ENCODE measurements around the gene MDC1. TPM values are rescaled to one million over a fixed set of nuclear protein-coding genes. Genes with fewer than 3 reads are reported as not detected.
A peak's percentile ranks its signal among the peaks of the same experiment; 100 is the strongest.

MDC1 gene
- total and polyA plus RNA-seq, 2 of the 13 experiments (the other 11 are each of a cell fraction or from before 2014, with no cell fraction given): 8.4 to 14.0 TPM

DNA sequence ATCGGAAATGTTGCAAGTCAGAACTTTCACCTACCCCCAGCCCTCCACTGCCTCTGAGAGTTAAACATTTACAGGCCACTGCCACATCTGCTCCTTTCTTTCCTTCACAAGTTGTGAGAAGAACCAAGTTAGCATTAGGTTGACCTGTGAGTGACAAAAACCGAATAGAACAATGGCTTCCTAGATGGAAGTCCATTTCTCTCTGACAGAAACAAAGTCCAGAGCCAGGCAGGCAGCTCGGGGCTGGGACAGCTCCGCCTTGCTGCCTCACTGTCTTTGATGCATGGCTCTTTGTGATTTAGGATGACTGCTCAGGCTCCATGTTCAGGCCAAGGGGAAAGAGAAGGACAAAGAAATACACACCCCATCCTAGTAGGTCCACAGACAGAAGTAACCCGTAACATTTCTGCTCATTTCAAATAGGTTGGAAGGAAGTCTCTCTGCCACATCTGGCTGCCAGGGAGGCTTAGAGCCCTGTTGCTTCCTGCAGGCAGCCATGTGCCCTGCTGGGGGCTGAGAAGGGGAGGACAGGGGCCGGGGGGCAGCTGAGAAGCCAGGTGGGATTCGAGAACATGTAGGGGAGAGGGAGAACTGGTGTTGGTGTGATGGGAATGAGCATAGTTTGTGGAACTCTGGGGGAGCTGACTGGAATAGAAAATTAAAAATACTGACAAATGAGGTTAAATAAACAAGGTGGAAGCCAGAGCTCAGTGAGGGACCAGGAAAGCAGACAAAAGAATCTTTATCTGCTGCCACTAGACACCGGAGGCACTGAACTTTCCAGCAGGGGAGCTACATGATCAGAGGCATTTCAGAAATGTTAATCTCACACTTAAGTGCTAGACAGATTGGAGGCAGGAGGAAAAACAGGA lies 46.8 kb upstream of the MDC1 start (continued):
- TF ChIP-seq, protein P1, sequence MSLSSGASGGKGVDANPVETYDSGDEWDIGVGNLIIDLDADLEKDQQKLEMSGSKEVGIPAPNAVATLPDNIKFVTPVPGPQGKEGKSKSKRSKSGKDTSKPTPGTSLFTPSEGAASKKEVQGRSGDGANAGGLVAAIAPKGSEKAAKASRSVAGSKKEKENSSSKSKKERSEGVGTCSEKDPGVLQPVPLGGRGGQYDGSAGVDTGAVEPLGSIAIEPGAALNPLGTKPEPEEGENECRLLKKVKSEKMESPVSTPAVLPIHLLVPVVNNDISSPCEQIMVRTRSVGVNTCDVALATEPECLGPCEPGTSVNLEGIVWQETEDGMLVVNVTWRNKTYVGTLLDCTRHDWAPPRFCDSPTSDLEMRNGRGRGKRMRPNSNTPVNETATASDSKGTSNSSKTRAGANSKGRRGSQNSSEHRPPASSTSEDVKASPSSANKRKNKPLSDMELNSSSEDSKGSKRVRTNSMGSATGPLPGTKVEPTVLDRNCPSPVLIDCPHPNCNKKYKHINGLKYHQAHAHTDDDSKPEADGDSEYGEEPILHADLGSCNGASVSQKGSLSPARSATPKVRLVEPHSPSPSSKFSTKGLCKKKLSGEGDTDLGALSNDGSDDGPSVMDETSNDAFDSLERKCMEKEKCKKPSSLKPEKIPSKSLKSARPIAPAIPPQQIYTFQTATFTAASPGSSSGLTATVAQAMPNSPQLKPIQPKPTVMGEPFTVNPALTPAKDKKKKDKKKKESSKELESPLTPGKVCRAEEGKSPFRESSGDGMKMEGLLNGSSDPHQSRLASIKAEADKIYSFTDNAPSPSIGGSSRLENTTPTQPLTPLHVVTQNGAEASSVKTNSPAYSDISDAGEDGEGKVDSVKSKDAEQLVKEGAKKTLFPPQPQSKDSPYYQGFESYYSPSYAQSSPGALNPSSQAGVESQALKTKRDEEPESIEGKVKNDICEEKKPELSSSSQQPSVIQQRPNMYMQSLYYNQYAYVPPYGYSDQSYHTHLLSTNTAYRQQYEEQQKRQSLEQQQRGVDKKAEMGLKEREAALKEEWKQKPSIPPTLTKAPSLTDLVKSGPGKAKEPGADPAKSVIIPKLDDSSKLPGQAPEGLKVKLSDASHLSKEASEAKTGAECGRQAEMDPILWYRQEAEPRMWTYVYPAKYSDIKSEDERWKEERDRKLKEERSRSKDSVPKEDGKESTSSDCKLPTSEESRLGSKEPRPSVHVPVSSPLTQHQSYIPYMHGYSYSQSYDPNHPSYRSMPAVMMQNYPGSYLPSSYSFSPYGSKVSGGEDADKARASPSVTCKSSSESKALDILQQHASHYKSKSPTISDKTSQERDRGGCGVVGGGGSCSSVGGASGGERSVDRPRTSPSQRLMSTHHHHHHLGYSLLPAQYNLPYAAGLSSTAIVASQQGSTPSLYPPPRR (CRISPR knock-in tag; IDR thresholded peaks at IDR 0.05; ENCODE audit: borderline replicate concordance): peak; percentile 76
- TF ChIP-seq, protein P2, sequence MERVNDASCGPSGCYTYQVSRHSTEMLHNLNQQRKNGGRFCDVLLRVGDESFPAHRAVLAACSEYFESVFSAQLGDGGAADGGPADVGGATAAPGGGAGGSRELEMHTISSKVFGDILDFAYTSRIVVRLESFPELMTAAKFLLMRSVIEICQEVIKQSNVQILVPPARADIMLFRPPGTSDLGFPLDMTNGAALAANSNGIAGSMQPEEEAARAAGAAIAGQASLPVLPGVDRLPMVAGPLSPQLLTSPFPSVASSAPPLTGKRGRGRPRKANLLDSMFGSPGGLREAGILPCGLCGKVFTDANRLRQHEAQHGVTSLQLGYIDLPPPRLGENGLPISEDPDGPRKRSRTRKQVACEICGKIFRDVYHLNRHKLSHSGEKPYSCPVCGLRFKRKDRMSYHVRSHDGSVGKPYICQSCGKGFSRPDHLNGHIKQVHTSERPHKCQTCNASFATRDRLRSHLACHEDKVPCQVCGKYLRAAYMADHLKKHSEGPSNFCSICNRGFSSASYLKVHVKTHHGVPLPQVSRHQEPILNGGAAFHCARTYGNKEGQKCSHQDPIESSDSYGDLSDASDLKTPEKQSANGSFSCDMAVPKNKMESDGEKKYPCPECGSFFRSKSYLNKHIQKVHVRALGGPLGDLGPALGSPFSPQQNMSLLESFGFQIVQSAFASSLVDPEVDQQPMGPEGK (CRISPR knock-in tag; IDR thresholded peaks at IDR 0.05): peak; percentile 89
- 0 out of 2 replicates have a peak, but pooled peaks have one; percentile 69 for TF ChIP-seq ELF4 (CRISPR knock-in tag; IDR thresholded peaks at IDR 0.05; ENCODE audit: borderline replicate concordance)
- peak; percentile 76 for TF ChIP-seq THAP11 (CRISPR knock-in tag; IDR thresholded peaks at IDR 0.05)
- TF ChIP-seq SOX5 (CRISPR knock-in tag; IDR thresholded peaks at IDR 0.05; ENCODE audit: borderline replicate concordance): peak; percentile 98
- TF ChIP-seq ZMAT3 (CRISPR knock-in tag; conservative IDR thresholded peaks at IDR 0.05): peak; percentile 81; the same call in 1 of the 2 replicates
- TF ChIP-seq CBX1 (IDR thresholded peaks at IDR 0.05; ENCODE audit: low read depth): peak; percentile 33
- no peak for TF ChIP-seq ZNF17 (CRISPR knock-in tag; IDR thresholded peaks at IDR 0.05)
- peak; percentile 75; the same call in 1 of the 2 replicates for TF ChIP-seq NFKBIZ (CRISPR knock-in tag; IDR thresholded peaks at IDR 0.05)
- no peak for TF ChIP-seq DR1 (CRISPR knock-in tag; IDR thresholded peaks at IDR 0.05)
- peak; percentile 94 for TF ChIP-seq CEBPG (CRISPR knock-in tag; IDR thresholded peaks at IDR 0.05)
- TF ChIP-seq ZNF781 (CRISPR knock-in tag; IDR thresholded peaks at IDR 0.05; ENCODE audit: borderline replicate concordance, not compliant biosample characterization): peak; percentile 60
- no peak for TF ChIP-seq EZH2 (conservative IDR thresholded peaks at IDR 0.05; ENCODE audit: low read depth, low read length)
- TF ChIP-seq GATA4 (IDR thresholded peaks at IDR 0.05; ENCODE audit: borderline replicate concordance, low read depth): peak; percentile 90; the same call in 1 of the 2 replicates
- no peak for TF ChIP-seq ESRRA (CRISPR knock-in tag; IDR thresholded peaks at IDR 0.05; ENCODE audit: low read depth)
- peak; percentile 78; the same call in 1 of the 2 replicates for TF ChIP-seq ZNF264 (CRISPR knock-in tag; IDR thresholded peaks at IDR 0.05)
- TF ChIP-seq, protein P3, sequence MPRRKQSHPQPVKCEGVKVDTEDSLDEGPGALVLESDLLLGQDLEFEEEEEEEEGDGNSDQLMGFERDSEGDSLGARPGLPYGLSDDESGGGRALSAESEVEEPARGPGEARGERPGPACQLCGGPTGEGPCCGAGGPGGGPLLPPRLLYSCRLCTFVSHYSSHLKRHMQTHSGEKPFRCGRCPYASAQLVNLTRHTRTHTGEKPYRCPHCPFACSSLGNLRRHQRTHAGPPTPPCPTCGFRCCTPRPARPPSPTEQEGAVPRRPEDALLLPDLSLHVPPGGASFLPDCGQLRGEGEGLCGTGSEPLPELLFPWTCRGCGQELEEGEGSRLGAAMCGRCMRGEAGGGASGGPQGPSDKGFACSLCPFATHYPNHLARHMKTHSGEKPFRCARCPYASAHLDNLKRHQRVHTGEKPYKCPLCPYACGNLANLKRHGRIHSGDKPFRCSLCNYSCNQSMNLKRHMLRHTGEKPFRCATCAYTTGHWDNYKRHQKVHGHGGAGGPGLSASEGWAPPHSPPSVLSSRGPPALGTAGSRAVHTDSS (CRISPR knock-in tag; conservative IDR thresholded peaks at IDR 0.05): no peak
- 0 out of 2 replicates have a peak, but pooled peaks have one; percentile 43 for TF ChIP-seq ZNF605 (CRISPR knock-in tag; IDR thresholded peaks at IDR 0.05)
- TF ChIP-seq, protein P4, sequence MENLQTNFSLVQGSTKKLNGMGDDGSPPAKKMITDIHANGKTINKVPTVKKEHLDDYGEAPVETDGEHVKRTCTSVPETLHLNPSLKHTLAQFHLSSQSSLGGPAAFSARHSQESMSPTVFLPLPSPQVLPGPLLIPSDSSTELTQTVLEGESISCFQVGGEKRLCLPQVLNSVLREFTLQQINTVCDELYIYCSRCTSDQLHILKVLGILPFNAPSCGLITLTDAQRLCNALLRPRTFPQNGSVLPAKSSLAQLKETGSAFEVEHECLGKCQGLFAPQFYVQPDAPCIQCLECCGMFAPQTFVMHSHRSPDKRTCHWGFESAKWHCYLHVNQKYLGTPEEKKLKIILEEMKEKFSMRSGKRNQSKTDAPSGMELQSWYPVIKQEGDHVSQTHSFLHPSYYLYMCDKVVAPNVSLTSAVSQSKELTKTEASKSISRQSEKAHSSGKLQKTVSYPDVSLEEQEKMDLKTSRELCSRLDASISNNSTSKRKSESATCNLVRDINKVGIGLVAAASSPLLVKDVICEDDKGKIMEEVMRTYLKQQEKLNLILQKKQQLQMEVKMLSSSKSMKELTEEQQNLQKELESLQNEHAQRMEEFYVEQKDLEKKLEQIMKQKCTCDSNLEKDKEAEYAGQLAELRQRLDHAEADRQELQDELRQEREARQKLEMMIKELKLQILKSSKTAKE (CRISPR knock-in tag; IDR thresholded peaks at IDR 0.05; ENCODE audit: borderline replicate concordance): peak; percentile 95

All from HepG2 (cell line).